NCI-H82 treated with DMSO at 0.1 percent for 48 hours (cell line): Measurements from ENCODE around the gene RAET1G.
"Not testable (repeated sequence)": the region's sequence is repeated elsewhere in the genome, so short reads cannot be mapped to it uniquely, and the experiment has no call there.

Experiments used
- DNase-seq: peaks from one replicate; lab custom pipeline; 2025; ENCODE audit not compliant: unreplicated experiment; lab: John Stamatoyannopoulos, UW

RAET1G gene

GRCh38 chr6:149935246-149935645, 12.3 kb upstream of the RAET1G start:
- no peak for DNase-seq

DNA sequence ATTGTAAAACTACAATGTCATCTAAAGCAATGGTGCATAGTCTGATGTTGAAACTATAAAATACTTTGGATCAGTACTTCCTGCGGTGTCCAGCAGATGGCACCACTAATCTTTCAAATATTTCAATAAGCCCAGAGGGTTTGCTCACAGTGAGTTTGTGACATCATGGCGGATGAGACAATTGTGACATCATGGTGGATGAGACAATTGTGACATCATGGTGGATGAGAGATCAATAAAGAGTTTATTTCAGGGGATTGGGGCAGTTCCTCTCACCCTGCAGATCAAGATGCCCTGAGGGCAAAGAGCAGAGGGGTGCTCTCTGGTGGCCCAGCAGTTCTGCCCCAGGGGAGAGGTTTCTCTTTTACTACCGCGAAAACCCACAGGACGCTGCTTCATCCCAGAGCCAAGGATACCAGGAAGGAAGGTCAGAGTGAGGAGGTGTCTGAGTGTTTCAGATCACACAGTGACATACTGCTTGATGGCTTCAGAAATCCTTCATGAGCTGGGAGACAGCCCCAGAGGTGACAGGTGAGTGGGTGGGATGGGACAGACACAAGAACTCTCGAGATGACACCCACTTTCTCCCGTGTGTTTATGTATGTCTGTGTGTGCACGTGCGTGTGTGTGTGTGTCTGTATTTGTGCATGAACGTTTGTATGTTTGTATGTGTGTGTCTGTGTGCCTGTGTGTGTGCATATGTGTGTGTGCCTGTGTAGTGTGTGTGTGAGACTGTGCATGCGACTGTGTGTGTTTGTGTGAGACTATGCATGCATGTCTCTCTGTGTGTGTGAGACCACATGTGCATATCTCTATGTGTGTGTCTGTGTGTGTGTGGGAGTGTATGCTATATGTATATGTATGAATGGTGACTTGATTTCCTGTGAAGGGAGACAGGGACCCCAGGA, 11.6 kb upstream of the RAET1G start:
- DNase-seq = peak; percentile 3

DNA sequence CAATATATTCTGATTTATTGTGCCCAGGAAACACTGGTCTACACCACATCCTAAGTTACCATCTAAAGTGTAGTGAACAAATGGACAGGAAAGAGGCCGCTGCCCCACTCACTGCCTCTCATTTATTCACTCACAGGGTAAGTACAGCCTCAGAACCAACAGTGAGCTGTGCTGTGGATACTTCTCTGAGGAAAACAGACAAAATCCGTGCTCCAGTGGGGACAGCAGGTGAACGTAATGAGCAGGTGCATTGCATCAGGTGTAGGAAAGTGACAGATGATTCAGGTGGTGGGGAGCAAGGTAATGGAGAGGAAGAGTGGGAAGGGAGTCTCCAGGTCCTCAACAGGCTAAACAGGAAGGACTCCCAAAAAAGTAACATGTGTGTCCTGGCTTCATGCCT, 10.5 kb upstream of the RAET1G start:
- no peak for DNase-seq

GRCh38 chr6:149933036-149933435, 10.1 kb upstream of the RAET1G start:
- DNase-seq = no peak

GRCh38 chr6:149931501-149931900, 8.6 kb upstream of the RAET1G start:
- DNase-seq = no peak

GRCh38 chr6:149929422-149929821, 6.5 kb upstream of the RAET1G start:
- no peak for DNase-seq

- DNase-seq = not testable (repeated sequence)
Observed at GRCh38 chr6:149927025-149927424, 4.1 kb upstream of the RAET1G start.

DNA sequence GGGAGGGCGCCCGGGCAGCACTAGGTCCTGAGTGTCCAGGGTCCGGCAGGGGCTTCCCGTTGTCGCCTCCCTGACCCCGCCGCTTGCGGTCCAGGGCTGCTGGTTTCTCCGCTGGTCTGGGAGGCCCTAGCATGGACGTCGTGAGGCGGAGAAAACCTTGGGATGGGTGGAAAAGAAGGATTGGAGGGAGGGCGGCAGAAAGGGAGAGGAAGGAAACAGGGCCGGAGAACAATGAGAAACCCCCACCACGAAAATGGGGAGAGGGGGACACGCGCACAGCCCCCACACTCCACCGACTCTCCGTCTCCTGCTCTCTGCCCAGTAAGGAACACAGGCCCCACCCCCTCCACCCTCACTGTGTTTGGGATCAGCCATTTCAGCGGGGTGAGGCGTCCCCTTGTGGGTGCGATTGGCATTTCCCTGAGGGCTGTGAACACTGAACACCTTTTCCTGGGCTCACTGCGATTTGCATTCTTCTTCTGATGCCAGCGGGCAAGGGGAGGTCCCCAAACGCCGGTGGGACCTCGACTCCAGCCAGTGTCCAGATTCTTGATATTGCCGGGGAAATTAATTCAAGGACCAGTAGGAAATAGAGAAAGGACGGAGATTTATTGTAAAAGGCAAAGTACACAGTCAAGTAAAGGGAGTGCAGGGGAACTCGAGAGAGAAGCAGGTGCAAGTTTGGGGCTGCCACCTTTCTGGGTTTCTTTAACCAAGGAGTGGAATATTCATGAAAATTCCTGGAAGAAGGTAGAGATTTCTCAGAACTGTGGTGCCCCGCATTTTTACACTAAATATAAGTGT, 3.3 kb upstream of the RAET1G start:
- peak; percentile 32 for DNase-seq

GRCh38 chr6:149925253-149925973, 2.5 kb upstream of the RAET1G start:
- no peak for DNase-seq

DNA sequence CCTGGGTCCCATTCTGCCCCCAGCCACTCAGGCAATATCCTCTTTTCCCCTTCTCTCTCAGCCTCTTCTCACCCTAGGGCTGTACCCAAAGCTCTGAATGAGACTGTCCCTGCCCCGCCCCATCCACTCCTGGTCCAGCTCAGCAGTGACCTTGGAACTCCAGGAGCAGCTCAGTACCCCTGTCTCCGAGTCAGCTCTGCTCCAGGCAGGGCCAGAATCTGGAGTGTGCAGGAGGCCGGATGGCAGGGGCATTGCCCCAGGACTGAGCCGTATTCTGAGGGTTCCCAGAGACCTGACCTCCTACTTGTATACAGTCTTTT, 2.0 kb upstream of the RAET1G start:
- DNase-seq = no peak

DNA sequence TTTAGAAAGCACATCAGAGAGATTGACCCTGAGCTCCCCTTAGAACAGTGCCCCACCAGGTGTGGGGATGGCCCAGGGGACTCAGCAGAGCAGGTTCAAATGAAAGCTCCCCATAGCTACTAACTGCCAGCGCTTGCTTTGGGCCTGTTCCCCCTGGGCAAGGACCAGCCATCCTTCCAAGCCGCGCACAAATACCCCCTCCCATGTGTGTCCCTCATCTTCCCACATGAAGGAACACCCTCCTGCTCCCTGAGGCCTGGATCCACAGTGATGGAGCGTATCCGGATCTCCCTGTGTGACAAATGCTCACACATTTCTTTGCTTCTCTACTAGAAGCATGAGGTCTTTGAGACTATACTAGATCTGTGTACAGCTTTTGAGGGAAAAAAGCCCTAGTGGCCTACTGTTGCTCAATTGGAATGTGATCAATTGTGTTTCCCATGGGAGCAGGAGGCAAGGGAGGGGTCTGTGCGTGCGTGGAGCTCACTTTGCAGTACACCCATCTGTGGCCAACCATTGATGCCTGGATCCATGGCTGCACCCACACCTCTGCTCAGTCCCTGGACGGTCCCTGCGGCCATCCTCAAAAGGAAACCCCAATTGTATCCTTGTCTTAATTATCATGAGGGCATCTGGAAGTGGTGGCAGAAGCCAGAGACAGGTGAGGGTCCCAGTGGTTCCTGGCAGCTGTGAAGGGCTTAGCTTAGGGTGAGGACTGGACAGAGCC, 1.4 kb upstream of the RAET1G start:
- DNase-seq = no peak

GRCh38 chr6:149923327-149923986, 536 bp upstream of the RAET1G start:
- DNase-seq = no peak

DNA sequence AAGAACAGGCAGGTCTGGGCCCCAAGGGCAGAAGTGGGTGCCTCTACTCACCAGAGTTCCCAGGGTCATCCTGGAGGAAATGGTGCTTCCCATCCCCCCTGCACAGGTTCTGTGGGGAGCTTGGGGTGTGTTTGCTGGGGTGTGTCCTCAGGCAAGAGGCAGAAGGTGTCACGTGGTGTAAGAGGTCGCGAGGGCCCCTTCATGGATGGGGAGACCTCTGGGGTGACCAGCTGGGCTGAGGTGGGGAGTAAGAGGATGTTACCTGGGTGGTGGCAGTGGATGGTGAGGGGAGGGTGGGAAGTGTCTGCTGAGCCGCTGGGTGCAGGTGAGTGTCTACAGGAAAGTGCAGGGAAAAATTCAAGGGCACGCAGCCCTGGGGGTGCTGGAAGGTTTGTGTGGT, 830 bp downstream of the RAET1G start:
- DNase-seq = not testable (repeated sequence)

DNA sequence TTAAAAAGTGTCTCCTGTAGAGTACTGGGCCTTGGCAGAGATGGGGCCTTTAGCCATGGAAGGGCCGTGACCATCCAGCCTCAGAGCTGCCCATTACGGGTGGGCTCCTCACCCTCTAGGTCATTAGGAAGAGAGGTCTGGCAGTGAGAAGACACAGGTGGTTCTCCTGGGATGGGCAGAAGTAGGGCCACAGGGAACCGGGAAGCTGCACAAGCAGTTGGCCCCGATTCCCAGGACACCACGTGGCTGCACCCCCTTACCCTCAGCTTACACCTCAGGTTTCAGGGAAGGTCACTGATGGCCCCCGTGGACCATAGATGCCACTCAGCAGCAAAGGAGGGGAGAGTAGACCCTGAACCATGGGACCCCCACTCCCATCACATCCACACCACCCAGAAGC, 1.6 kb downstream of the RAET1G start:
- no peak for DNase-seq

DNA sequence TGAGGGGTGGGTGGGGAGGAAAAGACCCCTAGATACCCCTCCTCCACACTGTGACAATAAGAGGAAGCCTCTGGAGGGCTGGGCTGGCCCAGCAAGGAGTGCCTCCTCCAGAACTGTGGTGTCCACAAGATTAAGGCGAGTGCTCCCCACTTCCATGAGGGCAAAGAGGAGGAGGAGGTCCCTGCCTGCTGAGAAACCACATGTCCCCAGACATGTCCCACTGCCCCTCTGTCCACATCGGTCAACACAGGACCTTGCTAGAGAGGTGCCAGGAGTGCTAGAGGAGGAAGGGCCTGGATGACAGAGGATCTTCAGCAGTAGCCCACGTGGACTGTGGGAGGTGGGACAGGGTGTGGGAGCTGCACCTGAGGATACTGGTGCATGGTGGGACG, 3.1 kb downstream of the RAET1G start:
- DNase-seq = no peak

DNA sequence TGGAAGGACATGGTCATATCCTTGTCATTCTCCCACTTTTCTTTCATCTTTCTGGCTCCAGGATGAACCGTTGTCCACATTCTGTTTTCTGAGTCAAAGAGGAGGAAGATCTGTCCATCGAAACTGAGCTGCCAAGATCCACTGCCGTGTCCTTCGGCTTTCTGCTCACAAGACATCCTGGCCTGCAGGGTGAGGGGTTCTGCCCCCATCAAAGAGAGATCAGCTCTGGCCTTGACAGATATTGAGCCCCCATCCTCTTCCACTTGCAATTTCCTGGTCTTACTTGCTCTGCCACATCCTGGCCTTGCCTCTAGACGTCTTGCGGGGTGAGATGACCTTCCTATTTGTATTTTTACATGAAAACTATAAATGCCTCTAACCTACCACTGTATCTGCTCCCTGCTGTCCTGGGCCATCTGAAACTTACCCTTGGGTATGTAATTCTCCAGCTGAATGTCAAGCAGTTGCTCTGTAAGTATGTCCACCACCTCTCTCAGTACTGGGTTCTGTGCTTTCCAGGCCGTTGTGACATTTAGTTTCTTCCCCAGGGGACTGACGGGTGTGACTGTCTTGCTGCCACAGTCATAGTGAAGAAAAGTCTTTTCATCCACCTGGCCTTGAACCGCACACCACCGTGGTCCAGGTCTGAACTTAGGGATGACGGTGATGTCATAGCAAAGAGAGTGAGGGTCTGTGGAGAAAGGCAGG, 3.6 kb downstream of the RAET1G start:
- not testable (repeated sequence) for DNase-seq

DNA sequence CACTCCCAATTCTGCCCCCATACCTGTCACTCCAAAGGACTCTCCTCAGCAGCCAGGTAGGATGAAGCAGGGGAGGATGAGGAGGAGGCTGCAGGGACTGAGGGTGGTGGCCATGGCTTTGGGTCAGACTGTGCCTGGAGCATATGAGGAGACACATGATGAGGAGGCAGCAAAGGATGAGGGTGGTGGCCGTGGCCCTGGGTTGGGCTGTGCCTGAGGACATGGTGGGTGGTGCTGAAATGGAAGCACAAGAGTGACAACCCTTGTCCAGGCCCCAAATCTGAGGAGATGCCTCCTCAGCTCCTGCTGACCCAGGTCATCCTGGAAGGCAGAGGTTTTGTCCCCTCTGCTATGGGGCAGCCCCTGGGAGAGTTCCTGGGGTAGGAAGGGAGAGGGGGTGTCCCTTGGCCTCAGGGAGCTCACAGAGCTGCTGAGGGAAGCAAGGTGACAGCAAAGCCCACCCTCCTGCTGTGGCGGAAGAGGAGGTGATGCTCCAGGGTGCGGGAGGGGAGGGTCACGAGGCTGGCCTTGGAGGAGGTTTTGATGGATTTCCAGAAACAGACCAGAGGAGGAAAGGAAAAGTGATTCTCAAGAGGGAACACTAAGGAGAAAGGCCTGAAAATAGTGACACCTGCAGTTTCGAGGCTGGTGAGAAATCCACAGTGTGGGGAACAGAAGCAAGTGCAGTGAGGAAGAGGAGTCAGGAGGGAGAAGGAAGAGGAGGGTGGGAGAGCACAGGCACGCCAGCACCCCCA, 4.6 kb downstream of the RAET1G start:
- no peak for DNase-seq

DNA sequence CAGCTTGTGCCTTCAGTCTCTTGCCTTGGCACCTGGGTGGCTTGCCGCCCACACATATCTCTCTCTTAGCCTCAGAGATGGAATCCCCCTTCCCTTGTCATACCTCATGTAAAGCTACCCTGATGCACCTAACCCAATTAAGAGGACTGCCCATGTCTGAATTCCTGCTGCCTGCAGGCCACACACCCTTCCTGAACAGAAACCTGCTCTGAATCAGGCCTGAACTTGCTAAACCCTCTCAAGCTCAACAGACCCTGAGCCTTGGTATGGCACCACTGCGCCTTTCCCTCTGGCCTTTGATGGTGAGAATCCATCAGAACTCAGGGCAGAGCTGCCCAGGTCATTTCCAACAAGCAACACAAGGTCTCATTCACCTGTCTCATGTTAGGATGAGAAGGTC, 5.2 kb downstream of the RAET1G start:
- DNase-seq = no peak
